SK-N-MC (cell line): Measurements from ENCODE around the gene PGM1.

Experiments used
- DNase-seq: peaks from one replicate; pipeline ENCODE4 v3.0.0-alpha.2; 2011; ENCODE audit warnings: low read depth, low spot score
- H3K27ac ChIP-seq: fragments of 200-600 bp; sonication (generic); 2 replicates; pipeline ENCODE4 v1.5.1; 2016; ENCODE audit warnings: mixed run types
- H3K36me3 ChIP-seq: fragments of 200-600 bp; sonication (generic); 2 replicates; pipeline ENCODE4 v1.6.1; 2017; ENCODE audit warnings: antibody characterized with exemption, low read length, mixed read lengths; ENCODE audit not compliant: insufficient read depth
- H3K4me3 ChIP-seq: fragments of 200-600 bp; sonication (generic); 2 replicates; pipeline ENCODE4 v1.5.1; 2016
- H3K9ac ChIP-seq: fragments of 200-600 bp; sonication (generic); 2 replicates; pipeline ENCODE4 v1.8.0; 2017; ENCODE audit warnings: mixed run types, mixed read lengths; ENCODE audit not compliant: insufficient read length
- H3K9me3 ChIP-seq: fragments of 200-600 bp; sonication (generic); 2 replicates; pipeline ENCODE4 v1.6.1; 2017; ENCODE audit warnings: low read depth, mild to moderate bottlenecking, antibody characterized with exemption, low read length, moderate library complexity, mixed read lengths
- EZH2 ChIP-seq: fragments of 200-600 bp; sonication (generic); IDR thresholded peaks from one replicate; pipeline ENCODE4 v1.6.1; 2017; ENCODE audit warnings: antibody characterized with exemption
- FOXP2 ChIP-seq: optimal IDR thresholded peaks from 2 replicates; pipeline ENCODE3; 2011; ENCODE audit warnings: mild to moderate bottlenecking, moderate library complexity; ENCODE audit not compliant: insufficient read depth; ENCODE audit errors: extremely low read length, control extremely low read depth
- POLR2AphosphoS5 ChIP-seq: IDR thresholded peaks from 2 replicates; pipeline ENCODE4 v1.6.1; 2012; ENCODE audit warnings: mild to moderate bottlenecking, low read depth, low read length, borderline replicate concordance

The PGM1 gene

GRCh38 chr1:63621698-63622097 is 28.5 kb downstream of the PGM1 start:
- Histone ChIP-seq H3K9ac (no peak overlapping the region), H3K9me3 (no peaks in the 10 kb centered on the region), H3K4me3 (no peak overlapping the region), H3K27ac (peak overlapping the region; percentile 64; the same call in 1 of the 2 replicates), H3K36me3 (no peaks in the 10 kb centered on the region)
- no peak for DNase-seq
- TF ChIP-seq FOXP2: no peak

DNA sequence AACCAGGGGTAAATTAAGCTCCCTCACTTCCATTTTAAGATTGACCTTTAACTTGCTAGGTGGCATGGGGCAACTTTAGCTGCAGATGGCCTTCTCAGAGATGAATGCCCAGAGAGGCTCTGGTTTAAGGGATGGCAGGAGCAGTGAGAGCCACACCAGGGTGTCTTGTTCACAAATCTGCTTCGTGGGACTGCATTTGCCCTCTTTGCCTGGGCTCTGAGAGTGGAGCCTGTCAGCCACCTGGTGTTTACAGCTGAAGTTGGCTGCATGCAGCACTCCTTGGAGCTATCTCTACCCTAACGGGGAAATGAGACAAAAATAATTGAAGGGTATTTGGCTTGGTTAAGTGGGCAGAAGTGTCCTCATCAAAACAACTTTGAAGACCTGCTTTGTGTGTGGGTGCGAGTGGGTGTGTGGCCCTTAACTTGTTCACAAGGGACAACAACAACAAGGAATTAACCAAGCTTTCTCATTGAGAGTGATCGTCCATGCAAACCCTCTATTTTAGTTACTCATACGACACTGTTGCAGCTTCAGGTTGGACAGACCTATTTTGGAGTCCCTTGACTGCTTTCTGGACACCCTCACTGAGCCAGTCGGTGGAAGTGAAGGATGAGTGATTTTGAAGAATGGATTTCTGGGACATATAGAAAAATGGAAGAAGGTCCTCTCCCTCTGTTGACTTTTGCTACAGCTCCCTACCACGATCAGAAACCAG is 29.8 kb downstream of the PGM1 start:
- Histone ChIP-seq H3K9me3 (no peaks in the 10 kb centered on the region), H3K9ac (no peak overlapping the region), H3K4me3 (no peak overlapping the region), H3K27ac (no peak overlapping the region), H3K36me3 (no peaks in the 10 kb centered on the region)
- TF ChIP-seq EZH2 (no peak), POLR2AphosphoS5 (no peak), FOXP2 (no peak)
- no peak for DNase-seq

DNA sequence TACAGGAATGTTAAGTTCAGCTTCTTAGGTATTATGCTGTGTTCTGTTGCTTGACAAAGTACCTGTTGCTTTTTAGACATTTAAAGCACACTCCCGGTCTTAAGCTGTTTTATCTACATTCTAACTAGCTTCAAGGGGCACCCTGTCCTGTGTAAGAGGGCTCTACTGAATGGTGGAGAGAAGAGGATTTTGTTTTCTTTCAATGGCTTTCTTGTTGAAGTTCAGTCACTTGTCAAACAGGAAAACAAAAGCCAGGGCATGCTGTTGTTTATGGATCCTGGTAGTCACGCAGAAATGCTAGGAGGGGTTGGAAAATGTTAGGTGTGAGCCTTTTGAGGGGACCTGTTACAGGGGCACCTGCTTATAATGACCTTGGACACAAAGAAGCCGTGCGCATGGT is 30.7 kb downstream of the PGM1 start:
- no peak overlapping the region for H3K9ac ChIP-seq
- no peaks in the 10 kb centered on the region for H3K9me3 ChIP-seq
- no peak for DNase-seq
- no peaks in the 10 kb centered on the region for H3K36me3 ChIP-seq
- H3K27ac ChIP-seq: no peak overlapping the region
- no peak for TF ChIP-seq FOXP2
- no peak for TF ChIP-seq POLR2AphosphoS5
- no peak for TF ChIP-seq EZH2
- H3K4me3 ChIP-seq: no peak overlapping the region

GRCh38 chr1:63624911-63625310 is 31.7 kb downstream of the PGM1 start:
- peak overlapping the region; percentile 78 for H3K27ac ChIP-seq
- no peak for DNase-seq
- TF ChIP-seq EZH2 (no peak), POLR2AphosphoS5 (no peak), FOXP2 (no peak)
- peak overlapping the region; percentile 29 for H3K9ac ChIP-seq
- peak overlapping the region; percentile 38 for H3K4me3 ChIP-seq
- H3K9me3 ChIP-seq: no peaks in the 10 kb centered on the region
- H3K36me3 ChIP-seq: no peaks in the 10 kb centered on the region

- H3K27ac ChIP-seq: peak overlapping the region; percentile 78; the same call in 1 of the 2 replicates
- no peak overlapping the region for H3K9ac ChIP-seq
Measured at GRCh38 chr1:63626222-63626621, 33.0 kb downstream of the PGM1 start.

GRCh38 chr1:63628607-63629006 is 35.4 kb downstream of the PGM1 start:
- H3K9ac ChIP-seq: no peak overlapping the region
- H3K4me3 ChIP-seq: no peak overlapping the region
- H3K36me3 ChIP-seq: no peaks in the 10 kb centered on the region
- no peak for TF ChIP-seq EZH2
- TF ChIP-seq POLR2AphosphoS5: no peak
- no peak for TF ChIP-seq FOXP2
- H3K9me3 ChIP-seq: no peaks in the 10 kb centered on the region
- no peak overlapping the region for H3K27ac ChIP-seq
- DNase-seq: no peak

More at GRCh38 chr1:63626222-63626621, 33.0 kb downstream of the PGM1 start:
- Histone ChIP-seq H3K4me3 (no peak overlapping the region), H3K36me3 (no peaks in the 10 kb centered on the region), H3K9me3 (no peaks in the 10 kb centered on the region)
- no peak for DNase-seq
- no peak for TF ChIP-seq FOXP2

DNA sequence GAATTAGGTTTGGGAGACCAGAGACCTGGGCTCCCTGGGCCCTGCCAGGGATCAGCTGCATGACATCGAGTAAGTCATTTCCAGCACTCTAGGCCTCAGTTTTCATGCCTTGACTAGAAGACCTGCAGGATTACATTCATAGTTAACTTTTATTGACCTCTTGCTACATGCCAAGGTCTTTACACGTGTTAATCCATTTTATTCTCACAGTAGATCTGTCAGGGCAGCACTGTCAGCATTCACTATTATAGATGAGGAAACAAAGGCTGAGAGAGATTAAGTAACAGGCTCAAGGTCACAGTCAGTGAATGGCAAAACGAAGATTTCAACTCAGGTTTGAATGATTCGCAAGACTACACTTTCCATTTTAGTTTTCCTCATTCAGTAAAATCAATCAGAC is 37.0 kb downstream of the PGM1 start:
- no peak for TF ChIP-seq FOXP2
- TF ChIP-seq POLR2AphosphoS5: no peak
- Histone ChIP-seq H3K9me3 (no peaks in the 10 kb centered on the region), H3K36me3 (no peaks in the 10 kb centered on the region), H3K27ac (no peak overlapping the region), H3K9ac (no peak overlapping the region), H3K4me3 (no peak overlapping the region)
- DNase-seq: no peak

DNA sequence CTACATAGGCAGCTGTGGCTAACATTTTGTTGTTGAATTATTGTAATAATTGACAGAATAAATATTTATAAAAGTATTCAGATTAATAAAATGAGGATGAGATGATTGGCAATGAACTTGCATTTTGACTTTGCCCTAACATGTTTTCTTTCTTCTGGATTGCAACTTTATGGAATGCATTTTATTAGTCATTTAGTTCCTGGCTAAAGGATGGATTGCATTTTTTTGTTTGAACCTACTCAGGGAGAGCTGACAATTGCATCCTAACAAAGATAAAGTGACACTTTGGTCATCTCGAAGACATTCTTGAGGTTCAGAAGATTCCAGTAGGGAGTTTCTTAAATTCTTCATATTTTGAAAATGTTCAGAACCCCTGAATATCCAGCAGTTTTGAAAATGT is 37.5 kb downstream of the PGM1 start:
- H3K36me3 ChIP-seq: no peaks in the 10 kb centered on the region
- no peak for DNase-seq
- TF ChIP-seq FOXP2 (no peak), POLR2AphosphoS5 (no peak), EZH2 (no peak)
- no peak overlapping the region for H3K9ac ChIP-seq
- H3K9me3 ChIP-seq: no peaks in the 10 kb centered on the region
- H3K27ac ChIP-seq: no peak overlapping the region
- no peak overlapping the region for H3K4me3 ChIP-seq

- no peak overlapping the region for H3K27ac ChIP-seq
- no peaks in the 10 kb centered on the region for H3K36me3 ChIP-seq
- DNase-seq: no peak
- no peak overlapping the region for H3K4me3 ChIP-seq
- TF ChIP-seq FOXP2 (no peak), POLR2AphosphoS5 (no peak), EZH2 (no peak)
- no peaks in the 10 kb centered on the region for H3K9me3 ChIP-seq
- H3K9ac ChIP-seq: no peak overlapping the region
Measured at GRCh38 chr1:63632110-63632509, 38.9 kb downstream of the PGM1 start.

- no peaks in the 10 kb centered on the region for H3K36me3 ChIP-seq
- no peak for DNase-seq
- no peak overlapping the region for H3K4me3 ChIP-seq
- no peak overlapping the region for H3K27ac ChIP-seq
- no peak overlapping the region for H3K9ac ChIP-seq
- no peaks in the 10 kb centered on the region for H3K9me3 ChIP-seq
- TF ChIP-seq POLR2AphosphoS5 (no peak), EZH2 (no peak), FOXP2 (no peak)
Measured at GRCh38 chr1:63633281-63633680, 40.1 kb downstream of the PGM1 start.
